ENCODE data around the gene MKNK1.
A peak's percentile ranks its signal among the peaks of the same experiment; 100 is the strongest.

Gene MKNK1

GRCh38 chr1:46532498-46533178 lies 71.4 kb downstream of the MKNK1 start:
- H3K27me3 ChIP-seq (ENCODE audit: insufficient read depth, low read depth): peaks cover 17% of the 10 kb centered on the region
- H3K4me2 ChIP-seq: no peak overlapping the region
- H3K4me1 ChIP-seq (ENCODE audit: low read depth, poor library complexity, severe bottlenecking): no peaks in the 10 kb centered on the region
- no peaks in the 10 kb centered on the region for H3K36me3 ChIP-seq (ENCODE audit: insufficient read depth)
- no peak overlapping the region for H3K9ac ChIP-seq
- H4K20me1 ChIP-seq (ENCODE audit: insufficient read depth): no peaks in the 10 kb centered on the region
- no peak overlapping the region for H3K4me3 ChIP-seq (IDR thresholded peaks at IDR 0.05; ENCODE audit: insufficient read depth, low read depth, low read length)
- TF ChIP-seq CTCF (conservative IDR thresholded peaks at IDR 0.05; ENCODE audit: low read depth, low read length): peak; percentile 33; the same call in 1 of the 2 replicates
- H3K79me2 ChIP-seq (ENCODE audit: insufficient read depth, low read depth): no peaks in the 10 kb centered on the region
- H3K27ac ChIP-seq: no peak overlapping the region
- H2AFZ ChIP-seq (ENCODE audit: low read depth): no peak overlapping the region

- no peak overlapping the region for H3K9ac ChIP-seq
- peaks cover 17% of the 10 kb centered on the region for H3K27me3 ChIP-seq (ENCODE audit: insufficient read depth, low read depth)
- no peak overlapping the region for H3K27ac ChIP-seq
- no peaks in the 10 kb centered on the region for H4K20me1 ChIP-seq (ENCODE audit: insufficient read depth)
- no peaks in the 10 kb centered on the region for H3K4me1 ChIP-seq (ENCODE audit: low read depth, poor library complexity, severe bottlenecking)
- no peak overlapping the region for H2AFZ ChIP-seq (ENCODE audit: low read depth)
- H3K36me3 ChIP-seq (ENCODE audit: insufficient read depth): no peaks in the 10 kb centered on the region
- no peaks in the 10 kb centered on the region for H3K79me2 ChIP-seq (ENCODE audit: insufficient read depth, low read depth)
- no peak for TF ChIP-seq CTCF (conservative IDR thresholded peaks at IDR 0.05; ENCODE audit: low read depth, low read length)
- H3K4me2 ChIP-seq: no peak overlapping the region
- no peak overlapping the region for H3K4me3 ChIP-seq (IDR thresholded peaks at IDR 0.05; ENCODE audit: insufficient read depth, low read depth, low read length)
Measured at GRCh38 chr1:46532095-46532494, 72.0 kb downstream of the MKNK1 start.

GRCh38 chr1:46530791-46531409 lies 73.2 kb downstream of the MKNK1 start:
- Histone ChIP-seq H3K4me2 (no peak overlapping the region), H3K9ac (no peak overlapping the region), H2AFZ (ENCODE audit: low read depth) (no peak overlapping the region), H3K4me1 (ENCODE audit: low read depth, poor library complexity, severe bottlenecking) (no peaks in the 10 kb centered on the region), H3K36me3 (ENCODE audit: insufficient read depth) (no peaks in the 10 kb centered on the region), H3K4me3 (IDR thresholded peaks at IDR 0.05; ENCODE audit: insufficient read depth, low read depth, low read length) (no peak overlapping the region), H3K27me3 (ENCODE audit: insufficient read depth, low read depth) (peaks cover 17% of the 10 kb centered on the region), H3K79me2 (ENCODE audit: insufficient read depth, low read depth) (no peaks in the 10 kb centered on the region), H3K27ac (no peak overlapping the region), H4K20me1 (ENCODE audit: insufficient read depth) (no peaks in the 10 kb centered on the region)
- TF ChIP-seq CTCF (conservative IDR thresholded peaks at IDR 0.05; ENCODE audit: low read depth, low read length): no peak

GRCh38 chr1:46530311-46530710 lies 73.8 kb downstream of the MKNK1 start:
- H3K27ac ChIP-seq: no peak overlapping the region
- peaks cover 17% of the 10 kb centered on the region for H3K27me3 ChIP-seq (ENCODE audit: insufficient read depth, low read depth)
- no peak overlapping the region for H2AFZ ChIP-seq (ENCODE audit: low read depth)

More at GRCh38 chr1:46530311-46530710, 73.8 kb downstream of the MKNK1 start:
- H3K4me2 ChIP-seq: no peak overlapping the region
- H3K36me3 ChIP-seq (ENCODE audit: insufficient read depth): no peaks in the 10 kb centered on the region
- H3K79me2 ChIP-seq (ENCODE audit: insufficient read depth, low read depth): no peaks in the 10 kb centered on the region
- no peak overlapping the region for H3K4me3 ChIP-seq (IDR thresholded peaks at IDR 0.05; ENCODE audit: insufficient read depth, low read depth, low read length)
- no peaks in the 10 kb centered on the region for H3K4me1 ChIP-seq (ENCODE audit: low read depth, poor library complexity, severe bottlenecking)
- no peak for TF ChIP-seq CTCF (conservative IDR thresholded peaks at IDR 0.05; ENCODE audit: low read depth, low read length)
- no peaks in the 10 kb centered on the region for H4K20me1 ChIP-seq (ENCODE audit: insufficient read depth)
- no peak overlapping the region for H3K9ac ChIP-seq

All from KMS-11 (cell line).